NCI-H1048 (cell line): ENCODE results near the gene AZI2.

Source experiments
- DNase-seq: peaks from one replicate; lab custom pipeline; 2025; lab: John Stamatoyannopoulos, UW

AZI2 gene, protein sequence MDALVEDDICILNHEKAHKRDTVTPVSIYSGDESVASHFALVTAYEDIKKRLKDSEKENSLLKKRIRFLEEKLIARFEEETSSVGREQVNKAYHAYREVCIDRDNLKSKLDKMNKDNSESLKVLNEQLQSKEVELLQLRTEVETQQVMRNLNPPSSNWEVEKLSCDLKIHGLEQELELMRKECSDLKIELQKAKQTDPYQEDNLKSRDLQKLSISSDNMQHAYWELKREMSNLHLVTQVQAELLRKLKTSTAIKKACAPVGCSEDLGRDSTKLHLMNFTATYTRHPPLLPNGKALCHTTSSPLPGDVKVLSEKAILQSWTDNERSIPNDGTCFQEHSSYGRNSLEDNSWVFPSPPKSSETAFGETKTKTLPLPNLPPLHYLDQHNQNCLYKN

GRCh38 chr3:28348629-28349468, at the start of gene AZI2, which contains the start of gene ZCWPW2:
AZI2 (minus strand) TSS chr3:28348824; CDS start chr3:28340617, 8,207 bp downstream.
ZCWPW2 (plus strand) TSS chr3:28348721; CDS start chr3:28413069, 64,348 bp downstream.
- peak; percentile 94 for DNase-seq

- DNase-seq = no peak
Observed at GRCh38 chr3:28388978-28389377, 40.4 kb upstream of the AZI2 start.

- no peak for DNase-seq
Observed at GRCh38 chr3:28386049-28386448, 37.4 kb upstream of the AZI2 start.

- no peak for DNase-seq
Observed at GRCh38 chr3:28376424-28376823, 27.8 kb upstream of the AZI2 start.

GRCh38 chr3:28349469-28350000, 911 bp upstream of the AZI2 start:
- no peak for DNase-seq

- DNase-seq = no peak
Observed at GRCh38 chr3:28348265-28348628, 377 bp downstream of the AZI2 start.

- DNase-seq = no peak
Observed at GRCh38 chr3:28347374-28348264, 1.0 kb downstream of the AZI2 start.

- no peak for DNase-seq
Observed at GRCh38 chr3:28345690-28346089, 2.9 kb downstream of the AZI2 start.

DNA sequence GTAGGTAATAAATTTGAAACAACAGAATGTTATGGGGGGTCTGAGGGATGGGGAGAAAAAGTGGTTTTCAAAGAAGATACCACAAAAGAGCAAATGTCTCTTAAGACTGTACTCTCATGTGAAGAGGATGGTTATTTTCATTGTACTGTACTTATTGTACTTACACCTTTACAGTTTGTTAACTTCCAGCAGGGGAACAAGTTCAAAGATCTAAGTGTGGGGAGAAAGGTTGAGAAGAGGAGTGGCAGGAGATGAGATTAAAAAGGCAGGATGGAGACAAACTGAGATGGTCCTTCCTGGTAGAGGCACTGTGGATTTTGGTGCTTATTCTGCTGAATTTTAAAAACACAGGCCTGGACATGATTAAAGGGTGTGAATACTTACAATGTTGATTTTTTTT, 5.5 kb downstream of the AZI2 start:
- no peak for DNase-seq

- no peak for DNase-seq
Observed at GRCh38 chr3:28337230-28337629, 11.4 kb downstream of the AZI2 start.

GRCh38 chr3:28335246-28335645, 13.4 kb downstream of the AZI2 start:
- no peak for DNase-seq

DNA sequence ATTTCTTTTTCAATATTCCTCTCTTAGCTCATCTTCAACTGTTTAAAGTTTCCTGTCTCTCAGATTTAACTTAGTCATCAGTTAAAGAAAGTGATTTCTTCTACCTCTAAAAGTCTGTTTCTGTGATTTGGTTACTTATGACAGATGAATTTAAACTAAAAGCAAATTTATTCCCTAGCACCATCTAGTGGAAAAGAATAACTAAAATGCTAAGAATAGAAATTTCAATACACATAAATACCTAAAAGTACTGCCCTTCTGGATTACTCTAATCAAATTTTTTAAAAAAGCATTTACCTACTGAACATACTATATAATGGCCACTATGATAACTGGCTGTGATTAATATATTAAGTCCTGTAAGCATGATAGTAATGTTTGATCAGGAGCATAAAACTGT, 14.1 kb downstream of the AZI2 start:
- DNase-seq = no peak

GRCh38 chr3:28328188-28329151, 20.2 kb downstream of the AZI2 start:
- no peak for DNase-seq

- DNase-seq = no peak
Observed at GRCh38 chr3:28326458-28326926, 22.1 kb downstream of the AZI2 start.

GRCh38 chr3:28322464-28322863, 26.2 kb downstream of the AZI2 start:
- DNase-seq = no peak

GRCh38 chr3:28320981-28321380, 27.6 kb downstream of the AZI2 start:
- no peak for DNase-seq

- DNase-seq = peak; percentile 25
Observed at GRCh38 chr3:28317438-28318022, 31.1 kb downstream of the AZI2 start.

- DNase-seq = no peak
Observed at GRCh38 chr3:28316226-28316625, 32.4 kb downstream of the AZI2 start.

DNA sequence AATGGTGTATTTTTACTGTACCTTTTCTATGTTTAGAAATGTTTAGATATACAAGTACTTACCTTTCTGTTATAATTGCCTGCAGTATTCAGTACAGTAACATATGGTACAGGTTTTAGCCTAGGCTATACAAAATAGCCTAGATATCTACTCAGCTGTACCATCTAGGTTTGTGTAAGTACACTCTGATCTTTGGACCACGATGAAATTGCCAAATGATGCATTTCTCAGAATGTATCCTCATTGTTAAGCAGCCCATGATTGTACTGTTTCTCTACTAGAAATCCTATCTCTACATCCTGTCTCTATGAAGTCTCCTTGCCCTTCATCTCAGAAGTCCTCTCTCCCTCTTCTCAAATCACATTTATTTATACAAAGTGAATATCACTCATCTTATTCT, 32.9 kb downstream of the AZI2 start:
- DNase-seq = no peak

DNA sequence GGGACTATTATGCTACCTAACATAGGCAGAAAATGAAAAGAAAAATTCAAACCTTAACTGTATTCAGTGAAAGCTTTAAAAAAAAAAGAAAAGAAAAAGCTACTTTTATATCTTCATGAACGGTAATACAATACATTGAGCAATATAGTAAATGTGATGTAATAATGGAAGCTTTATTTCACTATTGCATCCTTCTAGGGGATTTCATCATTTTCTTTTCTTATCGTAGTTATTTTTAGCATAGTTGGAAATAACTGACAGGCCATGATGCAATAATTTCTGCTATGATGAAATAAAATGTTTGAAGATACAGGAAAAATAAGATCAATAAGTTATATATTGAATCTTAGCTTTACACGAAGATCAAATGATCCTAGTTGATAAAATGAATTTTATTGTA, 40.4 kb downstream of the AZI2 start:
- DNase-seq = no peak
